Measurements from ENCODE around the gene MRPL42.

DNA sequence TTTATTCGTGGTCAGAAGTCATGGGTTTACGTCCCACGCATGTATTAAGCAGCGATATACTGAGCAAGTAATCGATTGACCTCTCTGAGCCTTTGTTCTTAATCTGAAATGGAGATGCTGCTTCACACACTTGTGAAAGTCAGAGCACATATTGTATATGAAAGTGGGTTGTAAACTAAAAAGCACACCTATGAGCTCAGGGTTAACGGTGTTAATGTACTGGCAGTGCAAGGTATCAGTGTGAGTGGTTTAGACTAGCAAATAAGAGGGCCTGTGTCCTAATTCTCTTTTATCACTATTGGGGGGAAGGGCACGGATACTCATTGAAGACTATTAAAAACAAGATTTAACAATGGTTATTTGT lies 676 bp downstream of the MRPL42 start:
- TF ChIP-seq, protein P1, sequence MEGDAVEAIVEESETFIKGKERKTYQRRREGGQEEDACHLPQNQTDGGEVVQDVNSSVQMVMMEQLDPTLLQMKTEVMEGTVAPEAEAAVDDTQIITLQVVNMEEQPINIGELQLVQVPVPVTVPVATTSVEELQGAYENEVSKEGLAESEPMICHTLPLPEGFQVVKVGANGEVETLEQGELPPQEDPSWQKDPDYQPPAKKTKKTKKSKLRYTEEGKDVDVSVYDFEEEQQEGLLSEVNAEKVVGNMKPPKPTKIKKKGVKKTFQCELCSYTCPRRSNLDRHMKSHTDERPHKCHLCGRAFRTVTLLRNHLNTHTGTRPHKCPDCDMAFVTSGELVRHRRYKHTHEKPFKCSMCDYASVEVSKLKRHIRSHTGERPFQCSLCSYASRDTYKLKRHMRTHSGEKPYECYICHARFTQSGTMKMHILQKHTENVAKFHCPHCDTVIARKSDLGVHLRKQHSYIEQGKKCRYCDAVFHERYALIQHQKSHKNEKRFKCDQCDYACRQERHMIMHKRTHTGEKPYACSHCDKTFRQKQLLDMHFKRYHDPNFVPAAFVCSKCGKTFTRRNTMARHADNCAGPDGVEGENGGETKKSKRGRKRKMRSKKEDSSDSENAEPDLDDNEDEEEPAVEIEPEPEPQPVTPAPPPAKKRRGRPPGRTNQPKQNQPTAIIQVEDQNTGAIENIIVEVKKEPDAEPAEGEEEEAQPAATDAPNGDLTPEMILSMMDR (IDR thresholded peaks at IDR 0.05 in 8 of 11, conservative IDR thresholded peaks at IDR 0.05 in 3 of 11): no peak
- TF ChIP-seq POLR2AphosphoS5 (IDR thresholded peaks at IDR 0.05) (no peak), POLR2A (IDR thresholded peaks at IDR 0.05) (no peak)
